ENCODE measurements around the gene MGAT5B. TPM values are rescaled to one million over a fixed set of nuclear protein-coding genes. Genes with fewer than 3 reads are reported as not detected.

MGAT5B gene
- total and polyA plus RNA-seq, 10 donors: 0.02 to 2.0 (median 0.75) TPM

GRCh38 chr17:76864024-76864423 is 4.2 kb upstream of the MGAT5B start:
- TF ChIP-seq POLR2AphosphoS5 (IDR thresholded peaks at IDR 0.05) (no peak), POLR2A (IDR thresholded peaks at IDR 0.05) (no peak)
- TF ChIP-seq, protein P1, sequence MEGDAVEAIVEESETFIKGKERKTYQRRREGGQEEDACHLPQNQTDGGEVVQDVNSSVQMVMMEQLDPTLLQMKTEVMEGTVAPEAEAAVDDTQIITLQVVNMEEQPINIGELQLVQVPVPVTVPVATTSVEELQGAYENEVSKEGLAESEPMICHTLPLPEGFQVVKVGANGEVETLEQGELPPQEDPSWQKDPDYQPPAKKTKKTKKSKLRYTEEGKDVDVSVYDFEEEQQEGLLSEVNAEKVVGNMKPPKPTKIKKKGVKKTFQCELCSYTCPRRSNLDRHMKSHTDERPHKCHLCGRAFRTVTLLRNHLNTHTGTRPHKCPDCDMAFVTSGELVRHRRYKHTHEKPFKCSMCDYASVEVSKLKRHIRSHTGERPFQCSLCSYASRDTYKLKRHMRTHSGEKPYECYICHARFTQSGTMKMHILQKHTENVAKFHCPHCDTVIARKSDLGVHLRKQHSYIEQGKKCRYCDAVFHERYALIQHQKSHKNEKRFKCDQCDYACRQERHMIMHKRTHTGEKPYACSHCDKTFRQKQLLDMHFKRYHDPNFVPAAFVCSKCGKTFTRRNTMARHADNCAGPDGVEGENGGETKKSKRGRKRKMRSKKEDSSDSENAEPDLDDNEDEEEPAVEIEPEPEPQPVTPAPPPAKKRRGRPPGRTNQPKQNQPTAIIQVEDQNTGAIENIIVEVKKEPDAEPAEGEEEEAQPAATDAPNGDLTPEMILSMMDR (IDR thresholded peaks at IDR 0.05 in 8 of 11, conservative IDR thresholded peaks at IDR 0.05 in 3 of 11): no peak
- peaks cover 0 to 20% (median 11%) of the 10 kb centered on the region in 6 donors for H3K4me1 ChIP-seq
- no peak for DNase-seq
- intact Hi-C loops (cut with DNase I; ENCODE audit: low total_unique reads): no loop called here
- no peaks in the 10 kb centered on the region for H3K9me3 ChIP-seq
- H3K36me3 ChIP-seq: no peaks in the 10 kb centered on the region
- no peak overlapping the region for H3K4me3 ChIP-seq
- 77 to 88% (median 82%) methylated on average over 7 of the region's 7 CpGs for WGBS, 5 donors
- H3K27ac ChIP-seq: no peak overlapping the region
- peaks cover 0 to 41% (median 15%) of the 10 kb centered on the region in 7 donors for H3K27me3 ChIP-seq (replicated peaks in 1 of 7)

DNA sequence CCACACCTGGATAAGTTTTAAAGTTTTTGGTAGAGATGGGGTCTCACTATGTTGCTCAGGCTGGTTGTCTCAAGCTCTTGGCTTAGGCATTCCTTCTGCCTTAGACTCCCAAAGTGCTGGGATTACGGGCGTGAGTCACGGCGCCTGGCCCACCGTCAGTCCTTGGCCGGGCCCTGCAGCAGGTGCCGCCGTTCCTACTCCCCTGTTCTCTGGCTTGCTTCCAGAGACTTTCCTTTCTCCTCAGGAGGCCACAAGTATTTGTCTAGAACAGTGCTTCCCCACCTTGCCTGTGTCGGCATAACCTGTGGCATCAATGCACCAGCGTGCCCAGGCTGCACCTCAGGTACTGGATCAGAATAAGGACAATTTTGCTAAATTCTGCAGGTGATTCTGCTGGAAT is 3.0 kb upstream of the MGAT5B start:
- H3K36me3 ChIP-seq: no peaks in the 10 kb centered on the region
- peaks cover 8 to 52% (median 27%) of the 10 kb centered on the region in 7 donors for H3K27me3 ChIP-seq (replicated peaks in 1 of 7)
- TF ChIP-seq POLR2AphosphoS5 (IDR thresholded peaks at IDR 0.05) (no peak), POLR2A (IDR thresholded peaks at IDR 0.05) (no peak)
- TF ChIP-seq, protein P1 (IDR thresholded peaks at IDR 0.05 in 8 of 11, conservative IDR thresholded peaks at IDR 0.05 in 3 of 11): no peak
- no peak for DNase-seq
- no peak overlapping the region for H3K4me3 ChIP-seq
- intact Hi-C loops (cut with DNase I; ENCODE audit: low total_unique reads): loop anchor here (5.0 kb wide), 2 partner anchors 187 to 202 kb away; no protein-coding TSS in a partner anchor
- H3K4me1 ChIP-seq: peaks cover 0 to 32% (median 21%) of the 10 kb centered on the region in 6 donors
- WGBS, 5 donors: 86 to 96% (median 90%) methylated on average over 10 of the region's 10 CpGs
- H3K9me3 ChIP-seq: no peaks in the 10 kb centered on the region
- no peak overlapping the region for H3K27ac ChIP-seq

- intact Hi-C loops (cut with DNase I; ENCODE audit: low total_unique reads): loop anchor here (5.0 kb wide), 2 partner anchors 186 to 201 kb away; no protein-coding TSS in a partner anchor
- H3K4me3 ChIP-seq: no peak overlapping the region
- 84 to 96% (median 93%) methylated on average over 5 of the region's 5 CpGs for WGBS, 5 donors
- no peak overlapping the region for H3K27ac ChIP-seq
- H3K36me3 ChIP-seq: no peaks in the 10 kb centered on the region
- DNase-seq: no peak
- H3K9me3 ChIP-seq: no peaks in the 10 kb centered on the region
- TF ChIP-seq POLR2A (IDR thresholded peaks at IDR 0.05) (no peak), POLR2AphosphoS5 (IDR thresholded peaks at IDR 0.05) (no peak)
- TF ChIP-seq, protein P1 (IDR thresholded peaks at IDR 0.05 in 8 of 11, conservative IDR thresholded peaks at IDR 0.05 in 3 of 11): no peak
- H3K4me1 ChIP-seq: peaks cover 0 to 33% (median 22%) of the 10 kb centered on the region in 6 donors
- peaks cover 8 to 62% (median 35%) of the 10 kb centered on the region in 7 donors for H3K27me3 ChIP-seq (replicated peaks in 1 of 7)
Observed at GRCh38 chr17:76866203-76866602, 2.0 kb upstream of the MGAT5B start.

DNA sequence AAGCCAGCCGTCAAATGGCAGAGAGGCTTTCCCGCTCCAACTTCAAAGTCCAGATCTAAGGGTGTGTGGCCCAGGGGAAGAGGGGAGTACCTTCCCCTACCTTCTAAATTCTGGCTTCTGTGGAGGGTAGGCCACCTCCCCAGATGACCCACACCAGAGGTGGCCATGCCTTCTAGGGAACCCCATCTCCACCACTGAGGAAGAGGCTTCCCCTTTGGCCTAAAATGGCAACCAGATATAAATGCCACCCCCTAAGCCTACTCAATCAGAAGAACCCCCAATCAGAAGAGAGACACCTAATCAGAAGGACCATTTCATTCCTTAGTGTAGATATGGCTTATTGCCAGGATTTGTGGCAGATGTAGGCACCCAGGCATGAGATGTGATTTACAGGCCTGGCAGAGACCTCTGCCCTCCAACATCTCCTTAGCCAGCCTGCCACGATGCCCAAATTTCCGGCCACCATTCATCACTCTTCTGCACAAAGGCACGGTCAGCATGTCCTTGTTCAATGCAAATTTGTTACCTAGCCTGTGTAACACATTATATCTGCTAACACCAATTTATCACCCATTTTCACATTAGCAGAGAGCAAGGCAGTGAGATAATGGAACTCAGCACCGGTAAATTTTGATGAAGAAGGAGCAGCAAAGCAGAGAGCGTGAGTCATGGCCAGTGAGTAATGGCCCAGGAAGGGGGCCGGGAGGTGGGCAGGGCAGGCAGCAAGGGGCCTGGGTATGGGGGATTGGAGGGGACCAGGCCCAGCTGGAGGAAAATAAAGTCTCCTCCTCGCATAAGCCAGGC is 1.2 kb upstream of the MGAT5B start:
- H3K27me3 ChIP-seq (replicated peaks in 1 of 7): peaks cover 8 to 70% (median 35%) of the 10 kb centered on the region in 7 donors
- intact Hi-C loops (cut with DNase I; ENCODE audit: low total_unique reads): loop anchor here (5.0 kb wide), 2 partner anchors 185 to 200 kb away; no protein-coding TSS in a partner anchor
- 79 to 89% (median 87%) methylated on average over 8 to 9 of the region's 9 CpGs for WGBS, 5 donors

More for the DNA sequence above, 1.2 kb upstream of the MGAT5B start:
- Histone ChIP-seq H3K9me3 (no peaks in the 10 kb centered on the region), H3K36me3 (no peaks in the 10 kb centered on the region), H3K27ac (no peak overlapping the region), H3K4me1 (peaks cover 0 to 33% (median 22%) of the 10 kb centered on the region in 6 donors), H3K4me3 (no peak overlapping the region)
- no peak for TF ChIP-seq POLR2A (IDR thresholded peaks at IDR 0.05)
- TF ChIP-seq POLR2AphosphoS5 (IDR thresholded peaks at IDR 0.05): no peak
- TF ChIP-seq, protein P1 (IDR thresholded peaks at IDR 0.05 in 8 of 11, conservative IDR thresholded peaks at IDR 0.05 in 3 of 11): peak in 1 of 11 experiments; percentile 3
- DNase-seq: no peak
